IPS DF 6.9 (cell line): Measurements from ENCODE around the gene OOEP.
"Not testable (repeated sequence)": the region's sequence is repeated elsewhere in the genome, so short reads cannot be mapped to it uniquely, and the experiment has no call there.

Experiments
- DNase-seq: peaks from one replicate; pipeline ENCODE4 v3.0.0-alpha.2; 2013; ENCODE audit warnings: low read depth, low spot score
- H3K27ac ChIP-seq: one replicate; pipeline ENCODE4 v1.5.1; 2013; ENCODE audit warnings: low read length, control low read depth
- H3K27me3 ChIP-seq: 2 replicates; pipeline ENCODE4 v1.6.1; 2013; ENCODE audit warnings: mild to moderate bottlenecking, low read length; ENCODE audit not compliant: control insufficient read depth, insufficient read depth
- H3K36me3 ChIP-seq: 2 replicates; pipeline ENCODE4 v1.6.1; 2013; ENCODE audit warnings: low read length; ENCODE audit not compliant: control insufficient read depth, insufficient read depth
- H3K4me1 ChIP-seq: 2 replicates; pipeline ENCODE4 v1.6.1; 2013; ENCODE audit warnings: low read length; ENCODE audit not compliant: control insufficient read depth, insufficient read depth
- H3K4me3 ChIP-seq: 2 replicates; pipeline ENCODE4 v1.5.1; 2013; ENCODE audit warnings: mild to moderate bottlenecking, low read length
- H3K9me3 ChIP-seq: 2 replicates; pipeline ENCODE4 v1.6.1; 2013; ENCODE audit warnings: low read length, inconsistent platforms; ENCODE audit not compliant: control insufficient read depth, insufficient read depth
- WGBS: extraction: QIAGEN DNeasy Blood & Tissue Kit; methylation state at CpG from one replicate; pipeline ENCODE4 v1.1.7; 2013; ENCODE audit warnings: mixed read lengths, missing lambda C conversion rate; ENCODE audit not compliant: insufficient read length, insufficient coverage; 5-methylcytosine and 5-hydroxymethylcytosine counted together

Gene OOEP

DNA sequence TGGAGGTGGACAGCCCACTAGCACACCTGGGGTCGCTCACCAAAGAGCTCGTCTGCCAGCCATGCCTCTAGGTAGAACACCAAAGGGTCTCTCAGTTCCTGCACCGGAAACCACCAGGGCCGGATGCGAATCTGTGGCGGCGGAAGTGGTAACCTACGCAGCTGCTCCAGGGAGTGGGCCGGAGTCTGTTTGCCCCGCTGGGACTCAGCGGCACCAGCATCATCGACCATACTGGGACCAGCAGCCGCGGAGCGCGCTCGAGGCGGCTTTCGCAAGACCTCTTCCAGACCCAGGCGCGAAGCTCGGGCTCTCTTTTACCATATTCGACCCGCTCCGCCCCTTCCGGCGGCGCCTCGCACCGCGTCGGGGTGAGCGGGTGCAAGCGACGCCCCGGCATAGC, at the start of gene OOEP:
Gene OOEP (minus strand): TSS at position 335 of the 400 bp plus-strand sequence. CDS start 105 bp downstream, at position 230.
- no peak within 1 kb of the TSS for H3K4me3 ChIP-seq

GRCh38 chr6:73418081-73418741, 48.5 kb upstream of the OOEP start:
- Histone ChIP-seq H3K36me3 (no peaks in the 10 kb centered on the region), H3K9me3 (no peaks in the 10 kb centered on the region), H3K27me3 (no peaks in the 10 kb centered on the region), H3K4me1 (no peaks in the 10 kb centered on the region), H3K4me3 (no peak overlapping the region), H3K27ac (no peak overlapping the region)
- no CpG with 5 or more reads among the region's 11 CpGs for WGBS
- DNase-seq, result no peak

More for the DNA sequence above, at the start of gene OOEP:
- Histone ChIP-seq H3K27ac (no peak within 1 kb of the TSS), H3K27me3 (no peaks in the 10 kb centered on the region), H3K4me1 (no peaks in the 10 kb centered on the region), H3K36me3 (no peaks in the 10 kb centered on the region), H3K9me3 (no peaks in the 10 kb centered on the region)
- no peak for DNase-seq
- no CpG with 5 or more reads among the region's 36 CpGs for WGBS

GRCh38 chr6:73413102-73413501, 43.4 kb upstream of the OOEP start:
- Histone ChIP-seq H3K36me3 (no peaks in the 10 kb centered on the region), H3K4me3 (no peak overlapping the region), H3K9me3 (no peaks in the 10 kb centered on the region), H3K27me3 (no peaks in the 10 kb centered on the region), H3K27ac (no peak overlapping the region), H3K4me1 (no peaks in the 10 kb centered on the region)
- DNase-seq, result no peak
- no CpG with 5 or more reads among the region's 3 CpGs for WGBS

DNA sequence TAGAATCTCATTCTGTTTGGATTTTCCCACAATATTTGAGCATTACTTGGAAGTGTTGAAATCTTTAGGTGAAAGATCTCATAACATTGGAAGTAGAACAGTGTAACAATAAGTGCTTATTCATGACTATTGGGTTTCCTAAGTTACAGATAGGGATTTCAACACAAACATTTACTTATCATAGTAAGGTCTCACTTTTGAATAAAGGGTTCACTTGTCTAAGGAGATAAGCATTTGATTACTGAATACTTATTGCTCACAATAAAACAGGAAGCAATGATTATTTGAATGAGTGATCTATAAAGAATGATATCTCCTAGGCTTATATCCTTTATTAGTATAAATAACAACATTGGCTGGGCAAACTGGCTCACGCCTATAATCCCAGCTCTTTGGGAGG, 39.7 kb upstream of the OOEP start:
- no peaks in the 10 kb centered on the region for H3K36me3 ChIP-seq
- H3K4me3 ChIP-seq, result no peak overlapping the region
- H3K27me3 ChIP-seq, result no peaks in the 10 kb centered on the region
- no peaks in the 10 kb centered on the region for H3K9me3 ChIP-seq
- no peaks in the 10 kb centered on the region for H3K4me1 ChIP-seq
- H3K27ac ChIP-seq, result no peak overlapping the region
- whole genome bisulfite sequencing, result no CpG with 5 or more reads among the region's 1 CpG
- no peak for DNase-seq

- no peak for DNase-seq
- H3K9me3 ChIP-seq, result no peaks in the 10 kb centered on the region
- H3K4me1 ChIP-seq, result peaks cover 1% of the 10 kb centered on the region; the same call in 1 of the 2 replicates
- H3K27me3 ChIP-seq, result no peaks in the 10 kb centered on the region
- H3K27ac ChIP-seq, result no peak overlapping the region
- H3K4me3 ChIP-seq, result no peak overlapping the region
- no peaks in the 10 kb centered on the region for H3K36me3 ChIP-seq
Observed at GRCh38 chr6:73400656-73401055, 31.0 kb upstream of the OOEP start.

DNA sequence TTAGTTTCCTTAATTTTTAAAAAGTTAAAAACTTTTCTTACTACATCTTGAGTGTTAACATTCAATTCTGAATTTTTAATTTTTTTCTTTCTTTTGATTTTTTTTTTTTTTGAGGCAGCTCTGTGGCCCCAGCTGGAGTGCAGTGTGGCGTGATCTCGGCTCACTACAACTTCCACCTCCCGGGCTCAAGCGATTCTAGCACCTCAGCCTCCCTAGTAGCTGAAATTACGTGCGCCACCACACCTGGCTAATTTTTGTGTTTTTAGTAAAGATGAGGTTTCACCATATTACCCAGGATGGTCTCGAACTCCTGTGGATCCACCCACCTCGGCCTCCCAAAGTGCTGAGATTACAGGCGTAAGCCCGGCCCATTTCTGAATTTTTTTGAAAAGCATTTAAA, 26.2 kb upstream of the OOEP start:
- DNase-seq, result no peak
- H3K27ac ChIP-seq, result no peak overlapping the region
- H3K27me3 ChIP-seq, result no peaks in the 10 kb centered on the region
- H3K9me3 ChIP-seq, result no peaks in the 10 kb centered on the region
- peaks cover 1% of the 10 kb centered on the region; the same call in 1 of the 2 replicates for H3K4me1 ChIP-seq
- no peaks in the 10 kb centered on the region for H3K36me3 ChIP-seq
- WGBS, result no CpG with 5 or more reads among the region's 10 CpGs
- H3K4me3 ChIP-seq, result no peak overlapping the region

DNA sequence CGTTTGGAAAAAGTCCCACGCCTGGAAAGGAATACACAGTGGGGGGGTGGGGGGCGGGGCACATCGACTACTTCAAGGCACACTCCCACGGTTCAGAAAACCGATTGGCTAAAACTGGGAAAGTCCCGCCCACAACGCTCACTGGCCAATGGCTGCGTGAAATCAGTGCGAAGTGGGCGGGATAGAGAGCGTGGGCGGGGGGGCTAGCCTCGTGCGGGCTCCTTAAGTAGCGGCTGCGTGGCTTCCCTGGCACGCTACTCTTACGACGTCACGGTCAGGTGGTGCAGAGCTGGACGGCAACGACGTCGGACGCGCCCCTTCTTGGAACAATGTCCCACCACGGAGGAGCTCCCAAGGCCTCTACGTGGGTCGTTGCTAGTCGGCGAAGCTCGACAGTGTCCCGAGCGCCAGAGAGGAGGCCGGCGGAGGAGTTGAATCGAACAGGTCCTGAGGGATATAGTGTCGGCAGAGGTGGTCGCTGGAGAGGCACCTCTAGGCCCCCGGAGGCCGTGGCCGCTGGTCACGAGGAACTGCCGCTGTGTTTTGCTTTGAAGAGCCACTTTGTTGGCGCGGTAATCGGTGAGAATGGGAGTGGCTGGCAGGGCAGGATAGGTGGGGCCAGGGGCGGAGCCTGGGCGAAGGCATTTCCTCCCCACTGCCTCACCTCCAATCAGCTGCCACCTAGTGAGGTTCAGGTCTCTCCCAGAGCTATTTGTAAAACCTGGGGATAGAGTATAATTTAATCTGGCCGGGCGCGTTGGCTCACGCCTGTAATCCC, 25.1 kb upstream of the OOEP start, which contains the start of gene DDX43:
Gene DDX43 (plus strand): TSS at position 252 of the 778 bp plus-strand sequence. CDS start 78 bp downstream, at position 330.
- no peak for DNase-seq
- Histone ChIP-seq H3K27me3 (no peaks in the 10 kb centered on the region), H3K27ac (no peak within 1 kb of the TSS), H3K9me3 (no peaks in the 10 kb centered on the region), H3K4me1 (peaks cover 1% of the 10 kb centered on the region; the same call in 1 of the 2 replicates), H3K4me3 (no peak within 1 kb of the TSS), H3K36me3 (no peaks in the 10 kb centered on the region)
- no CpG with 5 or more reads among the region's 54 CpGs for WGBS

- no peaks in the 10 kb centered on the region for H3K27me3 ChIP-seq
- no peak for DNase-seq
- H3K27ac ChIP-seq, result no peak overlapping the region
- no peaks in the 10 kb centered on the region for H3K36me3 ChIP-seq
- no peak overlapping the region for H3K4me3 ChIP-seq
- H3K4me1 ChIP-seq, result no peaks in the 10 kb centered on the region
- WGBS, result no CpG with 5 or more reads among the region's 3 CpGs
- no peaks in the 10 kb centered on the region for H3K9me3 ChIP-seq
Observed at GRCh38 chr6:73393278-73393677, 23.6 kb upstream of the OOEP start.

DNA sequence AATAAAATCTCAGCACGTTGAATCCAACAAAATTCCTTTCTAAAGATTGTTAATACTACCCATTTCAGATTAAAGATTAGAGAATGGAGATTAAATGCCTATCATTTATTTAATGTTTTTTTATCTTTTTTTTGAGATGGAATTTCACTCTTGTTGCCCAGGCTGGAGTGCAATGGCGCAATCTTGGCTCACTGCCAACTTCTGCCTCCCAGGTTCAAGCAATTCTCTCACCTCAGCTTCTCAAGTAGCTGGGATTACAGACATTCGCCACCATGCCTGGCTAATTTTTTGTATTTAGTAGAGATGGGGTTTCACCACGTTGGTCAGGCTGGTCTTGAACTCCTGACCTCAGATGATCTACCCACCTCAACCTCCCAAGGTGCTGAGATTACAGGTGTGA, 22.5 kb upstream of the OOEP start:
- not testable (repeated sequence) for H3K4me3 ChIP-seq, H3K27me3 ChIP-seq, H3K36me3 ChIP-seq, H3K9me3 ChIP-seq, DNase-seq, H3K4me1 ChIP-seq, H3K27ac ChIP-seq
- no CpG with 5 or more reads among the region's 4 CpGs for WGBS

DNA sequence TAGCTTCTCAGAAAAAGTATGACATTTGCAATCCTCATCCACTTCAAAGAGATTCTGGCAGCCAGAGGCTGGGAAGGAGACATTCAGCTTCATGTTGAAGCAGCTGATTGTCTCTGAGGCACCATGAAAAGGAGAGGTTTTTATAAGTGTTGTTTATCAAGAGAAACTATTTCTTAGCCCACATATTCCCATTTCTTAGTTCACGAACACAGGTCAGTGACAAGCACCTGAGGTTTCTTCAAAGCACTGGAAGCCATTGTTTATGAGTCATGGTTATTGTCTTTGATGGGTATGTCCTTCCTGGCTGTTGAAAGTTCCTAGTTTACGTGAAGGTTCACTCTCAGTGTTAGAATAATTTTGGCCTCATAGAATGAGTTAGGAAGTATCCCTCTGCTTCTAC, 22.0 kb upstream of the OOEP start:
- DNase-seq, result no peak
- Histone ChIP-seq H3K4me3 (no peak overlapping the region), H3K36me3 (no peaks in the 10 kb centered on the region), H3K4me1 (no peaks in the 10 kb centered on the region), H3K9me3 (no peaks in the 10 kb centered on the region), H3K27me3 (no peaks in the 10 kb centered on the region), H3K27ac (no peak overlapping the region)
- no CpG with 5 or more reads among the region's 2 CpGs for WGBS
